Heart right ventricle (tissue), 16 donors: Measurements from ENCODE around the gene BCAS4. TPM values are rescaled to one million over a fixed set of nuclear protein-coding genes. Genes with fewer than 3 reads are reported as not detected.

Experiments
- ATAC-seq, 8 donors: fragments of 200-7000 bp; cut with Tn5 transposase; one replicate each; pipeline ENCODE4 v1.9.1; 2020; ENCODE audit warnings: mild to moderate bottlenecking in 8 of 8, moderate library complexity in 8 of 8, moderate number of reproducible peaks in 1 of 8
- DNase-seq, 2 donors: peaks; one replicate each; pipeline ENCODE4 v3.0.0-alpha.2; 2020
- H3K27ac ChIP-seq, 10 donors: fragments of 200-600 bp; sonication (generic) in 2 of 10; one replicate each; pipeline versions ENCODE4 v1.5.0 to v1.8.0; 2020 to 2022; ENCODE audit warnings: mild to moderate bottlenecking in 3 of 10
- H3K27me3 ChIP-seq, 7 donors: fragments of 200-600 bp; one replicate each; pipeline ENCODE4 v1.8.0; 2021 to 2022; ENCODE audit warnings: mild to moderate bottlenecking in 2 of 7
- H3K36me3 ChIP-seq, 9 donors: fragments of 200-600 bp; sonication (generic) in 1 of 9; one replicate each; pipeline versions ENCODE4 v1.5.0 to v1.8.0; 2020 to 2022; ENCODE audit warnings: mild to moderate bottlenecking in 2 of 9
- H3K4me1 ChIP-seq, 9 donors: fragments of 200-600 bp; sonication (generic) in 1 of 9; one replicate each; pipeline versions ENCODE4 v1.5.0 to v1.8.0; 2020 to 2022; ENCODE audit warnings: mild to moderate bottlenecking in 4 of 9
- H3K4me3 ChIP-seq, 10 donors: fragments of 200-600 bp; sonication (generic) in 2 of 10; one replicate each; pipeline versions ENCODE4 v1.5.0 to v1.8.0; 2020 to 2022; ENCODE audit warnings: mild to moderate bottlenecking in 7 of 10, moderate library complexity in 2 of 10
- H3K9me3 ChIP-seq, 11 donors: fragments of 200-600 bp in 10 of 11; sonication (generic) in 2 of 11; one replicate each; pipeline versions ENCODE4 v1.5.0 to v1.8.0; 2013 to 2022; ENCODE audit warnings: mild to moderate bottlenecking in 2 of 11, control low read depth in 1 of 11, moderate library complexity in 1 of 11
- CTCF ChIP-seq, 9 donors: fragments of 200-600 bp; sonication (generic) in 2 of 9; IDR thresholded peaks; one replicate each; pipeline versions ENCODE4 v1.5.0 to v1.8.0; 2021 to 2022; ENCODE audit warnings: antibody characterized with exemption in 9 of 9, mild to moderate bottlenecking in 5 of 9, moderate library complexity in 1 of 9
- WGBS, 2 donors: extraction: QIAGEN DNeasy Blood & Tissue Kit; methylation state at CpG; one replicate each; pipeline ENCODE4 v1.1.7; 2013; ENCODE audit warnings: inconsistent platforms in 1 of 2; 5-methylcytosine and 5-hydroxymethylcytosine counted together
- intact Hi-C, 10 donors: fragments of 100-400 bp; cut with DNase I; formaldehyde crosslinking; loops; one replicate each; pipeline versions ENCODE4 v1.11.1 to v1.14.2; 2022
- polyA plus RNA-seq, 2 donors: library from polyadenylated mRNA; stranded (reverse); fragments of 200-250 nt; gene quantifications; one replicate each; pipeline ENCODE4 v1.2.3, GENCODE V29; 2013
- total RNA-seq, 10 donors: library from RNA; stranded (reverse); fragmentation: NEBNext Ultra II Directional in 3 of 10; extraction: Animal tissue kit (Norgen Biotek cat#: 25700) in 3 of 10; gene quantifications; one replicate each; pipeline versions ENCODE4 v1.2.1 to v1.2.4, GENCODE V29; 2021 to 2023
- donor health status: Arrhythmogenic right ventricular cardiomyopathy.
- donor health status: ischemic (EF 13 %, LVEDD 7.1; RV severe dilation, severe dysfunction).
- donor health status: healthy with polysubstance abuse.
- donor health status: DM: no; HTN: yes; CAD: no.
- donor health status: DM: no; HTN: no; CAD: no.
- donor health status: ischemic (EF 25% LVEDD 6.9; RV normal size, moderate dysfunction).
- donor health status: ischemic (EF 25% LVEDD 5.7; RV mildly dilated, moderate dysfunction).
- donor health status: healthy.
- donor health status: DM: yes; HTN: yes; CAD: no.
- donor health status: Ischemic cardiomyopathy.
- donor health status: ischemic (EF 35%, LVEDD 5.7; RV mildly dilated, moderate dysfunction).
- donor health status: nonischemic (EF 11% LVEDD 7.7; RV severe dilation, severe dysfunction).
- donor health status: DM: yes; HTN: yes; CAD: no.
- donor health status: PGD.
- donor health status: ischemic (EF 29% LVEDD 5.4; RV normal size, mild dysfunction).
- donor health status: nonischemic (EF 23%, LVEDD 6.1; RV moderate dilation, normal function).

The BCAS4 gene
- total and polyA plus RNA-seq, 12 donors = 0.54 to 3.6 (median 2.2) TPM

- WGBS, 2 donors = 48 to 62% methylated on average over 22 of the region's 22 CpGs
- TF ChIP-seq CTCF (IDR thresholded peaks at IDR 0.05) = no peak
- Histone ChIP-seq H3K27ac (peak overlapping the region in 6 of 10 donors; percentile 16 to 53 (median 30)), H3K4me1 (peaks cover 0 to 5% (median 0%) of the 10 kb centered on the region in 9 donors), H3K9me3 (no peaks in the 10 kb centered on the region), H3K27me3 (no peaks in the 10 kb centered on the region), H3K4me3 (peak overlapping the region in 1 of 10 donors; percentile 7), H3K36me3 (no peaks in the 10 kb centered on the region)
- intact Hi-C loops = no loop called here
- peak in 1 of 2 donors; percentile 41 for DNase-seq
- peak; percentile 64 to 90 (median 80) for ATAC-seq
Measured at GRCh38 chr20:50837532-50838321, 42.9 kb downstream of the BCAS4 start.

- H3K4me1 ChIP-seq = peaks cover 0 to 5% (median 0%) of the 10 kb centered on the region in 9 donors
- DNase-seq (no peak), ATAC-seq (no peak)
- intact Hi-C loops = no loop called here
- H3K4me3 ChIP-seq = no peak overlapping the region
- WGBS, 2 donors = 92 to 95% methylated on average over 8 of the region's 8 CpGs
- H3K9me3 ChIP-seq = no peaks in the 10 kb centered on the region
- no peaks in the 10 kb centered on the region for H3K27me3 ChIP-seq
- no peaks in the 10 kb centered on the region for H3K36me3 ChIP-seq
- no peak for TF ChIP-seq CTCF (IDR thresholded peaks at IDR 0.05)
- H3K27ac ChIP-seq = peak overlapping the region in 1 of 10 donors; percentile 53
Measured at GRCh38 chr20:50838322-50838625, 43.4 kb downstream of the BCAS4 start.

GRCh38 chr20:50838707-50839385 is 44.0 kb downstream of the BCAS4 start:
- H3K9me3 ChIP-seq = no peaks in the 10 kb centered on the region
- WGBS, 2 donors = 87 to 92% methylated on average over 8 of the region's 8 CpGs
- peaks cover 0 to 5% (median 0%) of the 10 kb centered on the region in 9 donors for H3K4me1 ChIP-seq
- no peaks in the 10 kb centered on the region for H3K36me3 ChIP-seq
- H3K27ac ChIP-seq = no peak overlapping the region
- no peak overlapping the region for H3K4me3 ChIP-seq
- no peak for TF ChIP-seq CTCF (IDR thresholded peaks at IDR 0.05)
- no peak for ATAC-seq
- H3K27me3 ChIP-seq = no peaks in the 10 kb centered on the region
- DNase-seq = no peak
- intact Hi-C loops = no loop called here

GRCh38 chr20:50842821-50843220 is 48.0 kb downstream of the BCAS4 start:
- no peak for ATAC-seq
- Histone ChIP-seq H3K27me3 (no peaks in the 10 kb centered on the region), H3K4me1 (no peaks in the 10 kb centered on the region), H3K9me3 (no peaks in the 10 kb centered on the region), H3K4me3 (no peak overlapping the region), H3K27ac (no peak overlapping the region), H3K36me3 (no peaks in the 10 kb centered on the region)
- 94 to 98% methylated on average over 5 of the region's 5 CpGs for WGBS, 2 donors
- intact Hi-C loops = no loop called here
- TF ChIP-seq CTCF (IDR thresholded peaks at IDR 0.05) = no peak
- DNase-seq = no peak
